Right cardiac atrium (tissue), 5 donors: ENCODE data around the gene PTPRN2. TPM values are rescaled to one million over a fixed set of nuclear protein-coding genes. Genes with fewer than 3 reads are reported as not detected.
"Not testable (repeated sequence)": the region's sequence is repeated elsewhere in the genome, so short reads cannot be mapped to it uniquely, and the experiment has no call there.

Experiments
- ATAC-seq, 2 donors: fragments of 200-7000 bp; cut with Tn5 transposase; one replicate each; pipeline versions ENCODE4 v1.8.0 to v1.9.1; 2020; ENCODE audit warnings: moderate library complexity in 2 of 2, mild to moderate bottlenecking in 1 of 2
- DNase-seq, 3 donors: peaks; one replicate each; pipeline ENCODE4 v3.0.0-alpha.2; 2020
- H3K27ac ChIP-seq: one replicate; pipeline ENCODE4 v1.5.1; 2013; ENCODE audit warnings: mild to moderate bottlenecking, low read length, control low read depth, moderate library complexity
- H3K27me3 ChIP-seq: one replicate; pipeline ENCODE4 v1.6.1; 2013; ENCODE audit not compliant: control insufficient read depth, insufficient read depth
- H3K4me1 ChIP-seq: one replicate; pipeline ENCODE4 v1.6.1; 2013; ENCODE audit warnings: low read length; ENCODE audit not compliant: control insufficient read depth, insufficient read depth
- H3K4me3 ChIP-seq: one replicate; pipeline ENCODE4 v1.5.1; 2013; ENCODE audit warnings: low read length, control low read depth
- H3K9me3 ChIP-seq: one replicate; pipeline ENCODE4 v1.6.1; 2013; ENCODE audit warnings: low read length; ENCODE audit not compliant: control insufficient read depth
- WGBS: extraction: QIAGEN DNeasy Blood & Tissue Kit; methylation state at CpG from one replicate; pipeline ENCODE4 v1.1.7; 2013; 5-methylcytosine and 5-hydroxymethylcytosine counted together
- intact Hi-C, 4 donors: fragments of 100-400 bp; cut with DNase I; formaldehyde crosslinking; loops; one replicate each; pipeline versions ENCODE4 v1.11.0 to v1.14.0; 2022 to 2023
- polyA plus RNA-seq: library from polyadenylated mRNA; stranded (reverse); fragments of 200-250 nt; gene quantifications from one replicate; pipeline ENCODE4 v1.2.3, GENCODE V29; 2013
- total RNA-seq, 4 donors: library from RNA; stranded (reverse); fragmentation: NEBNext Ultra II Directional; extraction: Animal tissue kit (Norgen Biotek cat#: 25700); gene quantifications; one replicate each; pipeline ENCODE4 v1.2.1, GENCODE V29; 2021
- donor health status: healthy with polysubstance abuse.
- donor health status: DM: no; HTN: yes; CAD: no.
- donor health status: DM: no; HTN: no; CAD: no.
- donor health status: DM: no; HTN: yes; CAD: no; lungs with severe emphysema.
- donor health status: DM: yes; HTN: yes; CAD: no.

The PTPRN2 gene
- total and polyA plus RNA-seq, 5 donors = 1.5 to 3.9 (median 1.9) TPM

DNA sequence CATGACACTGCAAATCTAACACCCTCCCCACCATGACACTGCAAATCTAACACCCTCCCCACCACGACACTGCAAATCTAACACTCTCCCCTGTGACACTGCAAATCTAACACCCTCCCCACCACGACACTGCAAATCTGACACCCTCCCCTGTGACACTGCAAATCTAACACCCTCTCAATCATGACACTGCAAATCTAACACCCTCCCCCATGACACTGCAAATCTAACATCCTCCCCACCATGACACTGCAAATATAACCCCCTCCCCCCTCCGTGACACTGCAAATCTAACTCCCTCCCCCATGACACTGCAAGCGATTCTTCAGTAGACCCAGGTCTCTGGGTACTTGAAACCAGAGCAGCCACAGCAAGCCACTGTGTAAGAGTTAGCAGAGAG, 646.4 kb downstream of the PTPRN2 start:
- H3K4me1 ChIP-seq = no peaks in the 10 kb centered on the region
- no peak overlapping the region for H3K27ac ChIP-seq
- DNase-seq (no peak), ATAC-seq (no peak)
- no peaks in the 10 kb centered on the region for H3K9me3 ChIP-seq
- WGBS = 86% methylated on average over 4 of the region's 4 CpGs
- intact Hi-C loops = no loop called here
- H3K27me3 ChIP-seq = no peaks in the 10 kb centered on the region
- H3K4me3 ChIP-seq = no peak overlapping the region

DNA sequence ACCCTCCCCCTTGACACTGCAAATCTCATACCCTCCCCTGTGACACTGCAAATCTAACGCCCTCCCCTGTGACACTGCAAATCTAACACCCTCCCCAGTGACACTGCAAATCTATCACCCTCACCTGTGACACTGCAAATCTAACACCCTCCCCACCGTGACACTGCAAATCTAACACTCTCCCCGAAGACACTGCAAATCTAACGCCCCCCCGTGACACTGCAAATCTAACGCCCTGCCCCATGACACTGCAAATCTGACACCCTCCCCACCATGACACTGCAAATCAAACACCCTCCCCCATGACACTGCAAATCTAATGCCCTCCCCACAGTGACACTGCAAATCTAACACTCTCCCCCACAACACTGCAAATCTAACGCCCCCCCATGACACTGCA, 647.1 kb downstream of the PTPRN2 start:
- no peak overlapping the region for H3K4me3 ChIP-seq
- ATAC-seq = no peak
- H3K4me1 ChIP-seq = no peaks in the 10 kb centered on the region
- H3K9me3 ChIP-seq = no peaks in the 10 kb centered on the region
- DNase-seq = no peak
- WGBS = 84% methylated on average over 7 of the region's 7 CpGs
- H3K27me3 ChIP-seq = no peaks in the 10 kb centered on the region
- no peak overlapping the region for H3K27ac ChIP-seq
- intact Hi-C loops = no loop called here

DNA sequence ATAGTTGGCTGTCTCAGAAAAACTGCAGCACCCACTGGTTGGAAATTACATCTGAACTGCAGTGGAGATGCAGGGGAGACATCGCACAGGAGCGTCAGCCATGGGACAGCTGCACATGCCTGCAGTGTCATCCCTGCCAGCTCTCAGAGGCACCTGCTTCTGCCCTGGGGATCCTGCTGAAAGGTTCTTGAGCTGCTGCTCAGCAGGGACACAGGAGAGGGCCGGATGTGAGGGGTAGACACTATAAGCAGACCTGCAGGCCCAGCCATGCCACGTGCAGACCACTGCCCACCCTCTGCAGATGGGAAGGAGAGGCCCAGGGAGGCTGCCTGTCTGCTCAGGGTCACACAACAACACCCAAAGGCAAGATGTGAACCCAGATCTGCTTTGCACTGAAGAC, 649.4 kb downstream of the PTPRN2 start:
- Histone ChIP-seq H3K27ac (no peak overlapping the region), H3K4me3 (no peak overlapping the region), H3K27me3 (no peaks in the 10 kb centered on the region), H3K9me3 (no peaks in the 10 kb centered on the region), H3K4me1 (no peaks in the 10 kb centered on the region)
- intact Hi-C loops = no loop called here
- 70% methylated on average over 4 of the region's 4 CpGs for WGBS
- ATAC-seq (no peak), DNase-seq (no peak)

DNA sequence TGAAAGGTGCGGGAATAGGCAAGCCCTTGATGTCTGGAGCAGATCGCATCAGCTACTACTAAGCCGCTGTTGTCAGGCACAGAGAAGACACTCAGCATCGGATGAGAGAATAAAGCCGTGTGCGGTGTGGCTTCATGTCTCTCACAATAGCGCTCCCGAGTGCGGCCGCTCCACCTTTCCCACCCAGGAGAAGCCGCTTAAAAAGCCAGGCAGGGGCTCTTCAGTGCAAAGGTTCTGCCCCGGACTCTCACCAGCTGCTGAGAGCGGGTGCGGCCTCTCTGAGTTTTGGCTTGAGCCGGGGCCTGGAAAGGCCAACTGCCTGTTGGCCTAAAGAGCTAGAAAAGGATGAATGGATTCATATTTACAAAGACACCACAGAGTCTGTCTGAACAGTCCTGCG, 650.2 kb downstream of the PTPRN2 start:
- no peak overlapping the region for H3K27ac ChIP-seq
- ATAC-seq (no peak), DNase-seq (no peak)
- WGBS = 91% methylated on average over 16 of the region's 16 CpGs
- intact Hi-C loops = no loop called here
- no peaks in the 10 kb centered on the region for H3K4me1 ChIP-seq
- no peak overlapping the region for H3K4me3 ChIP-seq
- no peaks in the 10 kb centered on the region for H3K27me3 ChIP-seq
- no peaks in the 10 kb centered on the region for H3K9me3 ChIP-seq

DNA sequence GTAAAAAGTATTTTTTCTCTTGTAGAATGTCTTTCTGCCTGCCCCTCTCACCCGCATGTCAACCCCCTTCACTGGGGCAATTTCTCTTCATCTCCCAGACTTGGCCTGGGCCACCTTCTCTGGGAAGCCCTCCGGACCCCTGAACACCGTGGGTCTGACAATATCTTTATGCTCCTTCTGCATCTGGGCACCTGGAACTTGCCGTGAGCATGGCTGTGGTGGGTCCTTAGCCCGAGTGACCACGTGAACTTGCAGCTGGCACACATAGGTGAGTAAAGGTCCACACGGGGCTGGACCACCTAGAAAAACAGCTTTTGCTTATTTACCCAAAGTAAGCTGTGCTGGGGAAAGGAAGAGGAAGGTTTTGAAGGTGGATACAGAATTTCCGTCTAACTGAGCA, 650.6 kb downstream of the PTPRN2 start:
- no peak for ATAC-seq
- DNase-seq = no peak
- Histone ChIP-seq H3K4me1 (no peaks in the 10 kb centered on the region), H3K9me3 (no peaks in the 10 kb centered on the region), H3K27ac (no peak overlapping the region), H3K27me3 (no peaks in the 10 kb centered on the region), H3K4me3 (no peak overlapping the region)
- 79% methylated on average over 8 of the region's 8 CpGs for WGBS
- intact Hi-C loops = no loop called here

DNA sequence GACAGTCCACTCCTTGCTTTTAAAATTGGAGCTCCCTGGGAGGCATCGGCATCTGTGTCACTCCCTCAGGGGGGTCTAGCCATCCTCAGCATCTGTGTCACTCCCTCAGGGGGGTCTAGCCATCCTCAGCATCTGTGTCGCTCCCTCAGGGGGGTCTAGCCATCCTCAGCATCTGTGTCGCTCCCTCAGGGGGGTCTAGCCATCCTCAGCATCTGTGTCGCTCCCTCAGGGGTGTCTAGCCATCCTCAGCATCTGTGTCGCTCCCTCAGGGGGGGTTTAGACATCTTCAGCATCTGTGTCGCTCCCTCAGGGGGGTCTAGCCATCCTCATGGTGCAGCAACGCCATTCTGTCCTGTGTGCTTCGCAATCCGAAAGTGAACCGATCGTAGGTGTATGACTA, 651.9 kb downstream of the PTPRN2 start:
- H3K4me3 ChIP-seq, H3K4me1 ChIP-seq, H3K27ac ChIP-seq, ATAC-seq, DNase-seq, H3K27me3 ChIP-seq, intact Hi-C loops, H3K9me3 ChIP-seq: not testable (repeated sequence)
- 80% methylated on average over 11 of the region's 11 CpGs for WGBS

DNA sequence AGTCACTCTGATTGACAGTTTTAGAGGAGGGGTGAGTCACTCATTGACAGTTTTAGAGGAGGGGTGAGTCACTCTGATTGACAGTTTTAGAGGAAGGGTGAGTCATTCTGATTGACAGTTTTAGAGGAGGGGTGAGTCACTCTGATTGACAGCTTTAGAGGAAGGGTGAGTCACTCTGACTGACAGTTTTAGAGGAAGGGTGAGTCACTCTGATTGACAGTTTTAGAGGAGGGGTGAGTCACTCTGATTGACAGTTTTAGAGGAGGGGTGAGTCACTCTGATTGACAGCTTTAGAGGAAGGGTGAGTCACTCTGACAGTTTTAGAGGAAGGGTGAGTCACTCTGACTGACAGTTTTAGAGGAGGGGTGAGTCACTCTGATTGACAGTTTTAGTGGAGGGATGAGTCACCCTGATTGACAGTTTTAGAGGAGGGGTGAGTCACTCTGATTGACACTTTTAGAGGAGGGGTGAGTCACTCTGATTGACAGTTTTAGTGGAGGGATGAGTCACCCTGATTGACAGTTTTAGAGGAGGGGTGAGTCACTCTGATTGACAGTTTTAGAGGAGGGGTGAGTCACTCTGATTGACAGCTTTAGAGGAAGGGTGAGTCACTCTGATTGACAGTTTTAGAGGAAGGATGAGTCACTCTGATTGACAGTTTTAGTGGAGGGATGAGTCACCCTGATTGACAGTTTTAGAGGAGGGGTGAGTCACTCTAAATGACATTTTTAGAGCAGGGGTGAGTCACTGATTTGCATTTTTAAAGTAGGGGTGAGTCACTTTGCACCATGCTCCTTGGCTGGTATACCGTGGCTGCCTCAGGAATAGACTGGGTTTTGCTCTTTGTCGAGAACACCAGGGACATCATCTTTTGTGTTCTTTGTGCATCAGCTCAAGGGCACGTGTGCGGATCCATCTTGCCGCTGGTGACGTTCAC, 654.1 kb downstream of the PTPRN2 start:
- ATAC-seq, intact Hi-C loops, H3K4me3 ChIP-seq, H3K27me3 ChIP-seq, DNase-seq, H3K9me3 ChIP-seq, H3K27ac ChIP-seq, H3K4me1 ChIP-seq: not testable (repeated sequence)
- 86% methylated on average over 6 of the region's 6 CpGs for WGBS

DNA sequence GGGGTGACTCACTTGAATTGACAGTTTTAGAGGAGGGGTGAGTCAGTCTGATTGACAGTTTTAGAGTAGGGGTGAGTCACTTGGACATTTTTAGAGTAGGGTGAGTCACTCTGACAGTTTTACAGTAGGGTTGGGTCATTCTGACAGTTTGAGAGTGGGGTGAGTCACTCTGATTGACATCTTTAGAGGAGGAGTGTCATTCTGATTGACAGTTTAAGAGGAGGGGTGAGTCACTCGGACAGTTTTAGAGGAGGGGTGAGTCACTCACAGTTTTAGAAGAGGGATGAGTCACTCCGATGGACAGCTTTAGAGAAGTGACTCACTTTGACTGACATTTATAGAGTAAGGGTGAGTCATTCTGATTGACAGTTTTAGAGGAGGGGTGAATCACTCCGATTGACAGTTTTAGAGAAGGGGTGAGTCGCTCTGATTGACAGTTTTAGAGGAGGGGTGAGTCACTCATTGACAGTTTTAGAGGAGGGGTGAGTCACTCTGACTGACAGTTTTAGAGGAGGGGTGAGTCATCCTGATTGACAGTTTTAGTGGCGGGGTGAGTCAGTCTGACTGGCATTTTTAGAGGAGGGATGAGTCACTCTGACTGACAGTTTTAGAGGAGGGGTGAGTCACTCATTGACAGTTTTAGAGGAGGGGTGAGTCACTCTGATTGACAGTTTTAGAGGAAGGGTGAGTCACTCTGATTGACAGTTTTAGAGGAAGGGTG, 655.0 kb downstream of the PTPRN2 start:
- WGBS = 74% methylated on average over 5 of the region's 5 CpGs
- intact Hi-C loops = no loop called here
- ATAC-seq (no peak), DNase-seq (no peak)
- Histone ChIP-seq H3K27me3 (no peaks in the 10 kb centered on the region), H3K4me1 (no peaks in the 10 kb centered on the region), H3K27ac (no peak overlapping the region), H3K9me3 (no peaks in the 10 kb centered on the region), H3K4me3 (no peak overlapping the region)

DNA sequence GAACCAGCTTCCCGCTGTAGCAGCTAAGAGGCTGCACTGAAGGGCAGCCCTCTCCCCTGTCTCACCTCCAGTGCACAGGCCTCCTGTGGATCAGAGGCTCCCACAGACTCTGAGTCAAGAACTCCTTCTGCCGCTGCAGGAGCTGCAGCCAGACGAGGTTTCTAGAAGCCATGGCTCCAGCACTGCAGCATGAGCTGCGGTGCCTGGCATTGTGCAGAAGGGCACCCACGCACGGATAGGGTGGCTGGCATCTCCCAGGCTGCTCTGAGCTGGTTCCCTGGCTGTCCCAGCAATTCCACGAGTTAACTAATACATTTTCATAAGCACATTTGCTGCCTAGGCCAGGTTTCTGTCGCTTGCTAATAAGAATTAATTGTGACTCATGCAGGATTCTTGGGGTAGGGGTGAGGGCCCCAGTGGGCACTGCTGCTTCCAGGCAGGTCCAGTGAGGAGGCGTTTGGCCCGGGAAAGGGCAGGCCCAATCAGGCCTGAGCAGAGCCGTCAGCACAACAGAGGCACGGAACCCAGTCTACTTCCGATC, 656.6 kb downstream of the PTPRN2 start:
- DNase-seq (no peak), ATAC-seq (no peak)
- H3K4me1 ChIP-seq = no peaks in the 10 kb centered on the region
- intact Hi-C loops = no loop called here
- no peak overlapping the region for H3K4me3 ChIP-seq
- no peak overlapping the region for H3K27ac ChIP-seq
- no peaks in the 10 kb centered on the region for H3K9me3 ChIP-seq
- no peaks in the 10 kb centered on the region for H3K27me3 ChIP-seq
- 73% methylated on average over 13 of the region's 13 CpGs for WGBS

DNA sequence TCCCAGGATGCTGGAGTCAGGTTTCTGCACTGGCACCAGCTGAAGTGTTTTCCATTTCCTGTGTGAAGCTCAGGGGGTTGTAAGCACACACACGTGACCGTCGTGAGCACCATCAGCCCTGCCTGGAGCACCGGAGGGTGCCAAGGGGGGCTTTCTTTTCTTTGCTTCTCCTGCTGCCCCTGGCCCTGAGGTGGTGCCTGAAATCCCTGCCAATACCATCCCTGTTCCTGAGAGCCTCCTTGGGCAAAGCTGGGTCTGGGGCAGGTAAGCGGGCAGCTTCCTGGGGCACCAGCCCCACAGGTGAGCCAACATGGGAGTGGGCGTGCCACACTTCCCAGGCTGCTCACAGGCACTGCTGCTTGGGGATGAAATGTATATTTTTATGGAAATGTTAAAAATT, 657.2 kb downstream of the PTPRN2 start:
- H3K4me1 ChIP-seq = no peaks in the 10 kb centered on the region
- no peaks in the 10 kb centered on the region for H3K9me3 ChIP-seq
- H3K27ac ChIP-seq = no peak overlapping the region
- ATAC-seq (no peak), DNase-seq (no peak)
- H3K4me3 ChIP-seq = no peak overlapping the region
- intact Hi-C loops = no loop called here
- WGBS = 73% methylated on average over 6 of the region's 6 CpGs
- no peaks in the 10 kb centered on the region for H3K27me3 ChIP-seq

DNA sequence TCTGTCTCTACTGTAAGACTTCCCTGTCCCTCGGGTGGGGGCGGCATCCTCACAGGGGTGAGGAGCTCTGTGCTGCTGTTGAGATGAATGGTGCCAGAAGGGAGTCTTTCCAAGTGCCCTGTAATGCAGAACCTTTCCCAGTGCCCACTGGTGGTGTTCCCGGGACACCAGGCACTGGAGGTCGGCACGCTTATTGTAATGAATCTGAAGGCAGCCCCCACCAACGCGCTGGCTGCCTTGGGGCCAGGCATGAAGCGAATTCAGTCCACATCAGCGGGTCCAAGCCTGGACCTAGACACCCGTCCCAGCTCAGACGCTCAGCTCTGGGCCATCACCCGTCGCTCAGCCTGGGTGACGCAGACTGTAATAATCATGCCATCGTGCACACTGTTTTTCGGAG, 658.0 kb downstream of the PTPRN2 start:
- ATAC-seq (no peak), DNase-seq (no peak)
- Histone ChIP-seq H3K27ac (no peak overlapping the region), H3K4me1 (no peaks in the 10 kb centered on the region), H3K27me3 (no peaks in the 10 kb centered on the region), H3K9me3 (no peaks in the 10 kb centered on the region), H3K4me3 (no peak overlapping the region)
- WGBS = 83% methylated on average over 16 of the region's 16 CpGs
- intact Hi-C loops = no loop called here
